AG04449 (cell line): ENCODE measurements around the gene VTI1B.
"Not testable (repeated sequence)": the region's sequence is repeated elsewhere in the genome, so short reads cannot be mapped to it uniquely, and the experiment has no call there.

Source experiments
- CTCF ChIA-PET: fragments of 350-600 bp; formaldehyde crosslinking; extraction: SDS; loops from one replicate; lab custom pipeline; 2021; ENCODE audit warnings: antibody characterized with exemption; lab: Yijun Ruan, JAX
- POLR2A ChIA-PET: fragments of 400-600, 350-600 bp; formaldehyde crosslinking; extraction: SDS; loops from one replicate; lab custom pipeline; 2020; ENCODE audit warnings: antibody characterized with exemption, inconsistent platforms; lab: Yijun Ruan, JAX
- DNase-seq: peaks from one replicate; pipeline ENCODE4 v3.0.0-alpha.2; 2010; ENCODE audit warnings: low read depth, low spot score
- H3K4me3 ChIP-seq: 2 replicates; pipeline ENCODE4 v1.5.1; 2011; ENCODE audit warnings: low read depth, mild to moderate bottlenecking, control low read depth, low read length
- TF ChIP-seq, protein P1 (sequence below): IDR thresholded peaks from one replicate; pipeline ENCODE4 v1.5.1; 2011; ENCODE audit warnings: mild to moderate bottlenecking, moderate library complexity, low read length, control low read depth, inconsistent platforms; ENCODE audit not compliant: insufficient read depth; ENCODE audit errors: missing control alignments

Gene VTI1B

DNA sequence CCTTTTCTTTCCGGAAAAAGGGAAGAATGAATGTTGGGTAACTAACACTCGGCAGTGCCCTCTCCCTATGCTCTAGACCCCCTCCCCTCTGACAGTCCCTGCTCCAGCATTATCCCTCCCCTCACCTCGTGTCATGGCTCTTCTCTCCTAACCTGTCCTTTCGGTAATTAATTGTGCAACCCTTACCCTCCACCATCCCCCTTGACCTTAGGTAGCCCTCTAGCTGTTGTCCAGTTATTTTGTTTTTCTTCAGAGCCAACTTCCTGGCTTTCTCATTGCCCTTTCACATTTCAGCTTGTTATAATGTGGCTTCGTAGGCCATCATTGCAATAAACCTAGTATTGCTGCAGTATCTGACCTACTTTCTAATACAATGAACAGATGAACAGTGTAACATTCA is 43.5 kb downstream of the VTI1B start:
- no peak for DNase-seq
- ChIA-PET CTCF (interaction anchor here (0.6 to 2.5 kb wide), 6 partner anchors 11 to 73 kb away, joined by 3 to 13 read pairs (median 4); partner anchors contain the start of genes ARG2 and PIGH), POLR2A (no interaction called here)
- TF ChIP-seq, protein P1, sequence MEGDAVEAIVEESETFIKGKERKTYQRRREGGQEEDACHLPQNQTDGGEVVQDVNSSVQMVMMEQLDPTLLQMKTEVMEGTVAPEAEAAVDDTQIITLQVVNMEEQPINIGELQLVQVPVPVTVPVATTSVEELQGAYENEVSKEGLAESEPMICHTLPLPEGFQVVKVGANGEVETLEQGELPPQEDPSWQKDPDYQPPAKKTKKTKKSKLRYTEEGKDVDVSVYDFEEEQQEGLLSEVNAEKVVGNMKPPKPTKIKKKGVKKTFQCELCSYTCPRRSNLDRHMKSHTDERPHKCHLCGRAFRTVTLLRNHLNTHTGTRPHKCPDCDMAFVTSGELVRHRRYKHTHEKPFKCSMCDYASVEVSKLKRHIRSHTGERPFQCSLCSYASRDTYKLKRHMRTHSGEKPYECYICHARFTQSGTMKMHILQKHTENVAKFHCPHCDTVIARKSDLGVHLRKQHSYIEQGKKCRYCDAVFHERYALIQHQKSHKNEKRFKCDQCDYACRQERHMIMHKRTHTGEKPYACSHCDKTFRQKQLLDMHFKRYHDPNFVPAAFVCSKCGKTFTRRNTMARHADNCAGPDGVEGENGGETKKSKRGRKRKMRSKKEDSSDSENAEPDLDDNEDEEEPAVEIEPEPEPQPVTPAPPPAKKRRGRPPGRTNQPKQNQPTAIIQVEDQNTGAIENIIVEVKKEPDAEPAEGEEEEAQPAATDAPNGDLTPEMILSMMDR: no peak
- no peak overlapping the region for H3K4me3 ChIP-seq

DNA sequence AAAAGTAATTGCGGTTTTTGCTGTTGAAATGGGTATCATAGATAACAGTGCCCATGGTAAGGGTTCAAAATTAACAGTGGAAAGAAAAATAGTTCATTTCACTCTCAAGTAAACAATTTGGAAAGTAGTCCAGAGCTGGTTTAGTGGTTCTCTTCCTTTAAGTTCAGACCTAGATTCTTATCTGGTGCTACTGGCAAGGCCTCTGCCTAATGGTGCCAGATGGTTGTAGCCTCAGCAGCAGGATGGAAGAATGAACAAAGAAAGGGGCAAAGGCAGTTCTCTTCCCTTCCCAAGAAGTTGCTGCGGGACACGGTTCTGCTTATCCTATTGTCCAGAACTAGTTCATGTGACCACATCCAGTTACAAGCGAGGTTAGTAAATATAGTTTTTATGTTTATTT is 44.2 kb downstream of the VTI1B start:
- DNase-seq: no peak
- H3K4me3 ChIP-seq: no peak overlapping the region
- ChIA-PET POLR2A (no interaction called here), CTCF (interaction anchor here (0.6 to 2.5 kb wide), 4 partner anchors 11 to 74 kb away, joined by 3 to 13 read pairs (median 6); partner anchors contain the start of genes ARG2 and PIGH)
- TF ChIP-seq, protein P1: no peak

- POLR2A ChIA-PET: no interaction called here
- TF ChIP-seq, protein P1: no peak
- CTCF ChIA-PET: interaction anchor here (0.6 to 2.3 kb wide), 5 partner anchors 8 to 115 kb away, joined by 3 to 10 read pairs (median 6); partner anchors contain the start of gene ARG2
- no peak for DNase-seq
- H3K4me3 ChIP-seq: no peak overlapping the region
Measured at GRCh38 chr14:67627519-67627918, 46.9 kb downstream of the VTI1B start.

DNA sequence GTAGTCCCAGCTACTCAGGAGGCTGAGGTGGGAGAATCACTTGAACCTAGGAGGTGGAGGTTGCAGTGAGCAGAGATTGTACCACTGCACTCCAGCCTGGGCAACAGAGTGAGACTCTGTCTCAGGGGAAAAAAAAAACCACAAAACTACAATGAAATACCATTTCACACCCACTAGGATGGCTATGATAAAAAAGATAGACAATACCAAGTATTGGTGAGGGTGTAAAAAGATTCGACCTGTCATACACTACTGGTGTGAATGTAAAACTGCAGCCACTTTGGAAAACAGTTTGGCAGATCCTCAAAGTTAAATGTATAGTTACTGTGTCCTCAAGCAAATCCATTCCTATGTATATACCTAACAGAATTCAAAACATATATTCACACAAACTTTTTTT is 48.3 kb downstream of the VTI1B start:
- H3K4me3 ChIP-seq, DNase-seq, CTCF ChIA-PET, POLR2A ChIA-PET: not testable (repeated sequence)

GRCh38 chr14:67623114-67623513 is 51.3 kb downstream of the VTI1B start:
- POLR2A ChIA-PET: interaction anchor here (1.0 kb wide), 1 partner anchor 13 kb away, joined by 3 read pairs; no protein-coding TSS in a partner anchor
- CTCF ChIA-PET: interaction anchor here (0.5 to 8.4 kb wide), 6 partner anchors 9 to 81 kb away, joined by 3 to 269 read pairs (median 4); no protein-coding TSS in a partner anchor
- H3K4me3 ChIP-seq: no peak overlapping the region
- no peak for DNase-seq
- TF ChIP-seq, protein P1: no peak

GRCh38 chr14:67622675-67623074 is 51.8 kb downstream of the VTI1B start:
- H3K4me3 ChIP-seq: no peak overlapping the region
- ChIA-PET CTCF (interaction anchor here (0.5 to 8.4 kb wide), 7 partner anchors 8 to 195 kb away, joined by 3 to 269 read pairs (median 4); no protein-coding TSS in a partner anchor), POLR2A (interaction anchor here (0.8 to 1.0 kb wide), 2 partner anchors 13 to 73 kb away, joined by 3 read pairs; partner anchors contain the start of gene RDH11)
- DNase-seq: peak; percentile 47
- TF ChIP-seq, protein P1: no peak
